GM19043 (cell line): ENCODE measurements around the gene RASGRF2.

ENCODE experiments used
- ATAC-seq: cut with Tn5 transposase; IDR thresholded peaks from one replicate; pipeline ENCODE4 v1.9.1; 2021; ENCODE audit warnings: low read depth; ENCODE audit not compliant: unreplicated experiment

Gene RASGRF2

GRCh38 chr5:81163651-81164050 lies 203.5 kb downstream of the RASGRF2 start:
- ATAC-seq, result no peak

- no peak for ATAC-seq
Observed at GRCh38 chr5:81164476-81164875, 204.3 kb downstream of the RASGRF2 start.

GRCh38 chr5:81164936-81165335 lies 204.8 kb downstream of the RASGRF2 start:
- ATAC-seq, result no peak

GRCh38 chr5:81165493-81166119 lies 205.4 kb downstream of the RASGRF2 start:
- peak; percentile 67 for ATAC-seq

- ATAC-seq, result no peak
Observed at GRCh38 chr5:81166430-81166829, 206.3 kb downstream of the RASGRF2 start.

GRCh38 chr5:81167078-81167477 lies 206.9 kb downstream of the RASGRF2 start:
- ATAC-seq, result no peak

GRCh38 chr5:81167544-81167943 lies 207.4 kb downstream of the RASGRF2 start:
- no peak for ATAC-seq

- ATAC-seq, result no peak
Observed at GRCh38 chr5:81169924-81170323, 209.8 kb downstream of the RASGRF2 start.

- no peak for ATAC-seq
Observed at GRCh38 chr5:81171769-81172168, 211.6 kb downstream of the RASGRF2 start.

GRCh38 chr5:81172710-81173109 lies 212.5 kb downstream of the RASGRF2 start:
- ATAC-seq, result no peak

- no peak for ATAC-seq
Observed at GRCh38 chr5:81177061-81177460, 216.9 kb downstream of the RASGRF2 start.

- no peak for ATAC-seq
Observed at GRCh38 chr5:81179959-81180358, 219.8 kb downstream of the RASGRF2 start.

GRCh38 chr5:81180780-81181460 lies 220.8 kb downstream of the RASGRF2 start:
- ATAC-seq, result no peak

GRCh38 chr5:81181576-81182316 lies 221.6 kb downstream of the RASGRF2 start:
- no peak for ATAC-seq

- ATAC-seq, result no peak
Observed at GRCh38 chr5:81182396-81183390, 222.5 kb downstream of the RASGRF2 start.

GRCh38 chr5:81183811-81184748 lies 223.9 kb downstream of the RASGRF2 start:
- no peak for ATAC-seq

GRCh38 chr5:81184749-81185110 lies 224.6 kb downstream of the RASGRF2 start:
- ATAC-seq, result no peak

GRCh38 chr5:81187885-81188284 lies 227.7 kb downstream of the RASGRF2 start:
- ATAC-seq, result no peak

- no peak for ATAC-seq
Observed at GRCh38 chr5:81188962-81189361, 228.8 kb downstream of the RASGRF2 start.
